HL-60 (cell line): ENCODE results near the gene LENEP.

ENCODE experiments used
- POLR2AphosphoS5 ChIP-seq: IDR thresholded peaks from 2 replicates; pipeline ENCODE4 v1.6.1; 2012; ENCODE audit warnings: low read depth
- REST ChIP-seq: IDR thresholded peaks from 2 replicates; pipeline ENCODE4 v1.6.1; 2012; ENCODE audit warnings: low read depth; ENCODE audit not compliant: insufficient replicate concordance
- TF ChIP-seq, protein P1 (sequence below): IDR thresholded peaks from one replicate; pipeline ENCODE4 v1.5.1; 2011; ENCODE audit warnings: low read length, control low read depth, inconsistent platforms; ENCODE audit not compliant: insufficient read depth

- TF ChIP-seq, protein P1, sequence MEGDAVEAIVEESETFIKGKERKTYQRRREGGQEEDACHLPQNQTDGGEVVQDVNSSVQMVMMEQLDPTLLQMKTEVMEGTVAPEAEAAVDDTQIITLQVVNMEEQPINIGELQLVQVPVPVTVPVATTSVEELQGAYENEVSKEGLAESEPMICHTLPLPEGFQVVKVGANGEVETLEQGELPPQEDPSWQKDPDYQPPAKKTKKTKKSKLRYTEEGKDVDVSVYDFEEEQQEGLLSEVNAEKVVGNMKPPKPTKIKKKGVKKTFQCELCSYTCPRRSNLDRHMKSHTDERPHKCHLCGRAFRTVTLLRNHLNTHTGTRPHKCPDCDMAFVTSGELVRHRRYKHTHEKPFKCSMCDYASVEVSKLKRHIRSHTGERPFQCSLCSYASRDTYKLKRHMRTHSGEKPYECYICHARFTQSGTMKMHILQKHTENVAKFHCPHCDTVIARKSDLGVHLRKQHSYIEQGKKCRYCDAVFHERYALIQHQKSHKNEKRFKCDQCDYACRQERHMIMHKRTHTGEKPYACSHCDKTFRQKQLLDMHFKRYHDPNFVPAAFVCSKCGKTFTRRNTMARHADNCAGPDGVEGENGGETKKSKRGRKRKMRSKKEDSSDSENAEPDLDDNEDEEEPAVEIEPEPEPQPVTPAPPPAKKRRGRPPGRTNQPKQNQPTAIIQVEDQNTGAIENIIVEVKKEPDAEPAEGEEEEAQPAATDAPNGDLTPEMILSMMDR = no peak
- TF ChIP-seq REST = no peak
- no peak; the same call in 1 of the 2 replicates for TF ChIP-seq POLR2AphosphoS5
Measured at GRCh38 chr1:155000411-155000725, 7.0 kb downstream of the LENEP start.
